Keratinocyte (primary cell): ENCODE data around the gene VCL. TPM values are rescaled to one million over a fixed set of nuclear protein-coding genes. Genes with fewer than 3 reads are reported as not detected.

Source experiments
- DNase-seq: peaks from one replicate; pipeline ENCODE4 v3.0.0-alpha.2; 2011; ENCODE audit warnings: low read depth, missing footprints, low spot score
- FAIRE-seq: peaks from 2 replicates; lab custom pipeline; 2011; peaks lifted over from hg19 to GRCh38; lab: Jason Lieb, UNC
- H2AFZ ChIP-seq: 2 replicates; pipeline ENCODE4 v1.6.0; 2012; ENCODE audit warnings: low read length, control low read depth, inconsistent platforms; ENCODE audit not compliant: control insufficient read depth
- H3K27ac ChIP-seq: 2 replicates; pipeline ENCODE4 v1.5.1; 2011; ENCODE audit warnings: low read length; ENCODE audit not compliant: control insufficient read depth, insufficient read depth
- H3K27me3 ChIP-seq: 3 replicates; pipeline ENCODE4 v1.6.0; 2011; ENCODE audit warnings: low read length; ENCODE audit not compliant: control insufficient read depth, insufficient read depth; ENCODE audit errors: extremely low read depth
- H3K36me3 ChIP-seq, 2 experiments: 2 replicates in 1 of 2; 3 replicates in 1 of 2; pipeline ENCODE4 v1.5.1; 2011; ENCODE audit warnings: low read length in 2 of 2, mild to moderate bottlenecking in 1 of 2; ENCODE audit not compliant: control insufficient read depth in 2 of 2, insufficient read depth in 2 of 2; ENCODE audit errors: extremely low read depth in 1 of 2
- H3K4me1 ChIP-seq: 3 replicates; pipeline ENCODE4 v1.5.1; 2011; ENCODE audit warnings: low read length; ENCODE audit not compliant: control insufficient read depth, insufficient read depth; ENCODE audit errors: extremely low read depth
- H3K4me2 ChIP-seq: 3 replicates; pipeline ENCODE4 v1.6.0; 2011; ENCODE audit warnings: low read depth, low read length; ENCODE audit not compliant: control insufficient read depth, insufficient read depth; ENCODE audit errors: extremely low read depth
- H3K4me3 ChIP-seq, 3 experiments: fragments of 200-600 bp in 1 of 3; sonication (generic) in 1 of 3; 2 replicates in 2 of 3; 3 replicates in 1 of 3; pipeline ENCODE4 v1.5.1; 2011 to 2016; ENCODE audit warnings: low read length in 3 of 3, mild to moderate bottlenecking in 3 of 3, control low read depth in 2 of 3, inconsistent platforms in 1 of 3, low read depth in 1 of 3, mixed read lengths in 1 of 3, mixed run types in 1 of 3, moderate library complexity in 1 of 3; ENCODE audit not compliant: control insufficient read depth in 2 of 3, insufficient read depth in 2 of 3; ENCODE audit errors: extremely low read depth in 1 of 3
- H3K79me2 ChIP-seq: 2 replicates; pipeline ENCODE4 v1.6.0; 2012; ENCODE audit warnings: low read length; ENCODE audit not compliant: control insufficient read depth, insufficient read depth
- H3K9ac ChIP-seq: 3 replicates; pipeline ENCODE4 v1.6.0; 2011; ENCODE audit warnings: low read length; ENCODE audit not compliant: control insufficient read depth, insufficient read depth; ENCODE audit errors: extremely low read depth
- H3K9me1 ChIP-seq: 3 replicates; pipeline ENCODE4 v1.6.0; 2011; ENCODE audit warnings: low read length; ENCODE audit not compliant: control insufficient read depth, insufficient read depth; ENCODE audit errors: extremely low read depth
- H3K9me3 ChIP-seq: 2 replicates; pipeline ENCODE4 v1.5.1; 2012; ENCODE audit warnings: low read depth, low read length; ENCODE audit not compliant: control insufficient read depth
- H4K20me1 ChIP-seq: 3 replicates; pipeline ENCODE4 v1.6.0; 2011; ENCODE audit warnings: low read length; ENCODE audit not compliant: control insufficient read depth, insufficient read depth; ENCODE audit errors: extremely low read depth
- EZH2 ChIP-seq: IDR thresholded peaks from one replicate; pipeline ENCODE4 v1.6.1; 2012; ENCODE audit warnings: inconsistent platforms, mild to moderate bottlenecking, low read length, moderate library complexity
- dilution Hi-C: fragments of 300-500 bp; cut with MboI; formaldehyde crosslinking; loops from one replicate; pipeline ENCODE4 v1.7.0; 2020; ENCODE audit warnings: low sequenced_read_pairs; ENCODE audit not compliant: extremely low pct_ligation_motif_present
- polyA plus RNA-seq, 5 experiments: library from polyadenylated mRNA; depleted of rRNA in 3 of 5; stranded (reverse) in 3 of 5; stranded (forward) in 1 of 5; unstranded in 1 of 5; fragments of >200 nt; gene quantifications; 1 replicate in 1 of 5; 2 replicates in 3 of 5; 3 replicates in 1 of 5; pipeline versions ENCODE4 v1.2.1 to v1.2.3, GENCODE V29; 2011 to 2012; ENCODE audit warnings: missing spikeins in 2 of 5, low read depth in 1 of 5, low replicate concordance in 1 of 5
- TF ChIP-seq, protein P1 (sequence below), 3 experiments: IDR thresholded peaks in 1 of 3; conservative IDR thresholded peaks in 1 of 3; optimal IDR thresholded peaks in 1 of 3; 2 replicates in 2 of 3; 3 replicates in 1 of 3; pipeline versions ENCODE3 to v1.5.1; 2011; ENCODE audit warnings: low read length in 3 of 3, mild to moderate bottlenecking in 3 of 3, moderate library complexity in 2 of 3, control low read depth in 1 of 3, inconsistent platforms in 1 of 3; ENCODE audit not compliant: insufficient read depth in 2 of 3; ENCODE audit errors: extremely low read depth in 1 of 3

Gene VCL
- polyA plus RNA-seq, 1 donor (not counting 4 experiments of a cell fraction or from before 2014, with no cell fraction given) = 102 TPM

- no peak for FAIRE-seq
- Histone ChIP-seq H3K4me2 (no peak overlapping the region), H3K9ac (no peak overlapping the region)
These were observed 41.7 kb downstream of the VCL start for GRCh38 chr10:74039561-74040145.

DNA sequence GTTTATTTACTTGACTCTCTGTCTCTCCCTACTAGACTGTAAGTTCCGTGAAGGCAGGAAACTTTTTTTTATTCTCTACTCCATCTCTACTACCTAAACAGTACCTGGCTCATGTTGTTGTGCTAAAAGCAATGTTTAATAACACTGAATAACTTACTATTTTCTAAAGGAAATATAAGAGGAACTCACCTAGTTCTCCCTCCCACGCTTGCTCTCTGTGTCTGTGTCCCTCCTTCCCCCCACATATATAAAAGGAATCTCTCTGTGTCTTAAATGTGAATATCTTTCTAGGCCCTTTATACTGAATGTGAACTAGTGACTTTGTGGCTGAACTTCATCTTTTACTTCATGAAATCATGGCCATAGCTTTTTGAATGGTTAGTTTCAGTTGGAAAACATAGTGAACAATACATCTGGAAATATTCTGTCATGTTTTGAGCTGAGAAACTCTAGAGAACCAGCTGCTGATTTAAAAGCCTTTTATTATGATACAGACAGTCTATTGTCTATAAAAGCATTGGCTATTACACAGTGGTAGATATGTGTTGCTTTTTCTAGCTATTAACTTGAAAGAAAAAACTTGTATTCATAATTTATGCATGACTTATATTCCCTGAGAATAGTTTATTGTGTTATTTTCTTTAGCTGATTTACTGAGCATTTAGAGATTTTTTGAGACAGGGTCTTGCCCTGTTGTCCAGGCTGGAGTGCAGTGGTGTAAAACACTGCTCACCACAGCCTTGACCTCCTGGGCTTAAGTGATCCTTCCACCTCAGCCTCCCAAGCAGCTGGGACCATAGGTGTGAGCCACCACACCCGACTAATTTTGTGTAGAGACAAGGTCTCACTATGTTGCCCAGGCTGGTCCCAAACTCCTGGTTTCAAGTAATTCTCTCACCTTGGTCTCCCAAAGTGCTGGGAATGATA is 42.5 kb downstream of the VCL start:
- no peaks in the 10 kb centered on the region for H3K9me1 ChIP-seq
- H4K20me1 ChIP-seq = no peaks in the 10 kb centered on the region
- no peak for DNase-seq
- no peak overlapping the region for H2AFZ ChIP-seq
- no peak overlapping the region for H3K27ac ChIP-seq
- H3K36me3 ChIP-seq = peaks cover 3 to 10% of the 10 kb centered on the region in 2 experiments
- H3K4me2 ChIP-seq = no peak overlapping the region
- H3K9me3 ChIP-seq = no peaks in the 10 kb centered on the region
- no peak for FAIRE-seq
- dilution Hi-C loops = no loop called here
- H3K9ac ChIP-seq = no peak overlapping the region
- H3K4me3 ChIP-seq = no peak overlapping the region
- H3K27me3 ChIP-seq = no peaks in the 10 kb centered on the region
- H3K4me1 ChIP-seq = no peaks in the 10 kb centered on the region
- H3K79me2 ChIP-seq = peaks cover 33% of the 10 kb centered on the region
- no peak for TF ChIP-seq EZH2
- TF ChIP-seq, protein P1, sequence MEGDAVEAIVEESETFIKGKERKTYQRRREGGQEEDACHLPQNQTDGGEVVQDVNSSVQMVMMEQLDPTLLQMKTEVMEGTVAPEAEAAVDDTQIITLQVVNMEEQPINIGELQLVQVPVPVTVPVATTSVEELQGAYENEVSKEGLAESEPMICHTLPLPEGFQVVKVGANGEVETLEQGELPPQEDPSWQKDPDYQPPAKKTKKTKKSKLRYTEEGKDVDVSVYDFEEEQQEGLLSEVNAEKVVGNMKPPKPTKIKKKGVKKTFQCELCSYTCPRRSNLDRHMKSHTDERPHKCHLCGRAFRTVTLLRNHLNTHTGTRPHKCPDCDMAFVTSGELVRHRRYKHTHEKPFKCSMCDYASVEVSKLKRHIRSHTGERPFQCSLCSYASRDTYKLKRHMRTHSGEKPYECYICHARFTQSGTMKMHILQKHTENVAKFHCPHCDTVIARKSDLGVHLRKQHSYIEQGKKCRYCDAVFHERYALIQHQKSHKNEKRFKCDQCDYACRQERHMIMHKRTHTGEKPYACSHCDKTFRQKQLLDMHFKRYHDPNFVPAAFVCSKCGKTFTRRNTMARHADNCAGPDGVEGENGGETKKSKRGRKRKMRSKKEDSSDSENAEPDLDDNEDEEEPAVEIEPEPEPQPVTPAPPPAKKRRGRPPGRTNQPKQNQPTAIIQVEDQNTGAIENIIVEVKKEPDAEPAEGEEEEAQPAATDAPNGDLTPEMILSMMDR (optimal IDR thresholded peaks at IDR 0.05 in 1 of 3, IDR thresholded peaks at IDR 0.05 in 1 of 3, conservative IDR thresholded peaks at IDR 0.05 in 1 of 3; ENCODE audit: extremely low read depth in 1 of 3, insufficient read depth in 2 of 3, low read length in 3 of 3) = no peak

More at GRCh38 chr10:74039561-74040145, 41.7 kb downstream of the VCL start:
- Histone ChIP-seq H3K36me3 (peaks cover 2 to 10% of the 10 kb centered on the region in 2 experiments), H3K27me3 (no peaks in the 10 kb centered on the region), H3K79me2 (peaks cover 32% of the 10 kb centered on the region), H3K9me3 (no peaks in the 10 kb centered on the region), H4K20me1 (no peaks in the 10 kb centered on the region), H3K9me1 (no peaks in the 10 kb centered on the region), H3K27ac (no peak overlapping the region), H3K4me1 (no peaks in the 10 kb centered on the region), H2AFZ (no peak overlapping the region), H3K4me3 (no peak overlapping the region)
- DNase-seq = no peak
- TF ChIP-seq, protein P1 (optimal IDR thresholded peaks at IDR 0.05 in 1 of 3, IDR thresholded peaks at IDR 0.05 in 1 of 3, conservative IDR thresholded peaks at IDR 0.05 in 1 of 3; ENCODE audit: extremely low read depth in 1 of 3, insufficient read depth in 2 of 3, low read length in 3 of 3) = no peak
- dilution Hi-C loops = no loop called here
